B cell (primary cell): ENCODE measurements around the gene ADK. TPM values are rescaled to one million over a fixed set of nuclear protein-coding genes. Genes with fewer than 3 reads are reported as not detected.

Experiments
- ATAC-seq: fragments of 200-7000 bp; cut with Tn5 transposase; one replicate; pipeline ENCODE4 v1.10.0; 2021; ENCODE audit warnings: low read depth, mild to moderate bottlenecking, moderate number of reproducible peaks, moderate library complexity
- CTCF ChIA-PET: fragments of 350-600 bp; sonication (Branson Sonifier 250); formaldehyde crosslinking; loops from one replicate; lab custom pipeline; 2021; ENCODE audit warnings: antibody characterized with exemption, inconsistent platforms; lab: Charles Lee
- POLR2A ChIA-PET: fragments of 350-600 bp; sonication (Branson Sonifier 250); formaldehyde crosslinking; loops from one replicate; lab custom pipeline; 2021; ENCODE audit warnings: antibody characterized with exemption; lab: Charles Lee
- DNase-seq: peaks from one replicate; pipeline ENCODE4 v3.0.0; 2013
- H2AFZ ChIP-seq: 2 replicates; pipeline ENCODE4 v1.6.1; 2012; ENCODE audit warnings: mild to moderate bottlenecking, low read depth, low read length; ENCODE audit not compliant: insufficient read depth, poor library complexity, severe bottlenecking
- H3K27ac ChIP-seq, 2 donors: 1 replicate in 1 of 2; 2 replicates in 1 of 2; pipeline ENCODE4 v1.5.1; 2012 to 2013; ENCODE audit warnings: low read length in 2 of 2, mild to moderate bottlenecking in 2 of 2, moderate library complexity in 1 of 2
- H3K27me3 ChIP-seq, 4 experiments: fragments of 200-600 bp in 1 of 4; sonication (generic) in 1 of 4; replicated peaks in 1 of 4; 1 replicate in 2 of 4; 2 replicates in 2 of 4; pipeline versions ENCODE4 v1.6.1 to v1.7.0; 2013 to 2016; ENCODE audit warnings: low read length in 3 of 4, mild to moderate bottlenecking in 2 of 4, mixed read lengths in 1 of 4, moderate library complexity in 1 of 4; ENCODE audit not compliant: insufficient read depth in 4 of 4, control insufficient read depth in 3 of 4; ENCODE audit errors: control extremely low read depth in 1 of 4
- H3K36me3 ChIP-seq, 2 experiments: replicated peaks in 1 of 2; 1 replicate in 1 of 2; 2 replicates in 1 of 2; pipeline versions ENCODE4 v1.6.1 to v1.7.1; 2013; ENCODE audit warnings: low read length in 1 of 2; ENCODE audit not compliant: insufficient read depth in 2 of 2, control insufficient read depth in 1 of 2; ENCODE audit errors: control extremely low read depth in 1 of 2, extremely low read depth in 1 of 2
- H3K4me1 ChIP-seq, 2 donors: fragments of 200-600 bp in 1 of 2; sonication (generic) in 1 of 2; 1 replicate in 1 of 2; 2 replicates in 1 of 2; pipeline versions ENCODE4 v1.5.1 to v1.6.1; 2013 to 2017; ENCODE audit warnings: low read length in 2 of 2; ENCODE audit not compliant: control insufficient read depth in 2 of 2, insufficient read depth in 2 of 2
- H3K4me2 ChIP-seq: replicated peaks from 2 replicates; pipeline ENCODE3; 2012; ENCODE audit warnings: mild to moderate bottlenecking, low read depth, low read length; ENCODE audit not compliant: poor library complexity, severe bottlenecking
- H3K4me3 ChIP-seq, 5 experiments: fragments of 200-600 bp in 1 of 5; sonication (generic) in 1 of 5; 1 replicate in 3 of 5; 2 replicates in 2 of 5; pipeline versions ENCODE4 v1.5.1 to v1.7.0; 2011 to 2016; ENCODE audit warnings: low read length in 4 of 5, mild to moderate bottlenecking in 4 of 5, low read depth in 2 of 5, control low read depth in 1 of 5, moderate library complexity in 1 of 5; ENCODE audit not compliant: insufficient read depth in 1 of 5; ENCODE audit errors: control extremely low read depth in 1 of 5, extremely low read depth in 1 of 5
- H3K79me2 ChIP-seq: fragments of 200-600 bp; sonication (generic); one replicate; pipeline ENCODE4 v1.6.0; 2016; ENCODE audit warnings: low read length; ENCODE audit not compliant: control insufficient read depth, insufficient read depth
- H3K9ac ChIP-seq: fragments of 200-600 bp; sonication (generic); 2 replicates; pipeline ENCODE4 v1.6.1; 2017; ENCODE audit warnings: mild to moderate bottlenecking, low read length, moderate library complexity
- H3K9me3 ChIP-seq, 3 donors: one replicate each; pipeline versions ENCODE4 v1.6.1 to v1.7.1; 2013; ENCODE audit warnings: low read length in 2 of 3; ENCODE audit not compliant: control insufficient read depth in 2 of 3, insufficient read depth in 1 of 3; ENCODE audit errors: control extremely low read depth in 1 of 3
- H4K20me1 ChIP-seq: 2 replicates; pipeline ENCODE4 v1.6.0; 2012; ENCODE audit warnings: mild to moderate bottlenecking, low read length; ENCODE audit not compliant: insufficient read depth, control insufficient read depth, poor library complexity, severe bottlenecking
- H3K27ac Mint-ChIP-seq: one replicate; pipeline ENCODE4 v1.8.0; 2021; ENCODE audit warnings: mixed read lengths
- H3K27me3 Mint-ChIP-seq: one replicate; pipeline ENCODE4 v1.8.0; 2021; ENCODE audit warnings: mixed read lengths
- H3K4me1 Mint-ChIP-seq: one replicate; pipeline ENCODE4 v1.8.0; 2021; ENCODE audit warnings: mixed read lengths
- H3K4me3 Mint-ChIP-seq: one replicate; pipeline ENCODE4 v1.8.0; 2021; ENCODE audit warnings: mixed read lengths
- H3K9me3 Mint-ChIP-seq: one replicate; pipeline ENCODE4 v1.8.0; 2022; ENCODE audit warnings: mixed read lengths; ENCODE audit not compliant: insufficient read depth
- EZH2 ChIP-seq: IDR thresholded peaks from 2 replicates; pipeline ENCODE4 v1.6.1; 2012; ENCODE audit warnings: borderline replicate concordance, low read depth, mild to moderate bottlenecking, moderate library complexity, low read length; ENCODE audit not compliant: insufficient read depth, poor library complexity, severe bottlenecking
- WGBS: methylation state at CpG from one replicate; pipeline ENCODE4 v1.1.5; 2013; ENCODE audit warnings: missing lambda C conversion rate; ENCODE audit not compliant: insufficient coverage; 5-methylcytosine and 5-hydroxymethylcytosine counted together
- intact Hi-C: fragments of 100-400 bp; cut with micrococcal nuclease; formaldehyde crosslinking; loops from one replicate; pipeline ENCODE4 v1.10.0; 2022
- polyA plus RNA-seq: library from polyadenylated mRNA; depleted of rRNA; stranded (reverse); fragments of >200 nt; gene quantifications from 2 replicates; pipeline ENCODE4 v1.2.3, GENCODE V29; 2012
- total RNA-seq, 2 donors: library from RNA; stranded (reverse); fragments of 120-200 nt in 1 of 2; gene quantifications; 1 replicate in 1 of 2; 2 replicates in 1 of 2; pipeline versions ENCODE4 v1.2.3 to v1.2.4, GENCODE V29; 2013 to 2022
- TF ChIP-seq, protein P1 (sequence below): fragments of 200-600 bp; IDR thresholded peaks from one replicate; pipeline ENCODE4 v1.8.0; 2022; ENCODE audit warnings: antibody characterized with exemption, mild to moderate bottlenecking

The ADK gene
- total and polyA plus RNA-seq, 2 donors (not counting 1 experiment from before 2014, with no cell fraction given) = 37.2 to 52.6 TPM

DNA sequence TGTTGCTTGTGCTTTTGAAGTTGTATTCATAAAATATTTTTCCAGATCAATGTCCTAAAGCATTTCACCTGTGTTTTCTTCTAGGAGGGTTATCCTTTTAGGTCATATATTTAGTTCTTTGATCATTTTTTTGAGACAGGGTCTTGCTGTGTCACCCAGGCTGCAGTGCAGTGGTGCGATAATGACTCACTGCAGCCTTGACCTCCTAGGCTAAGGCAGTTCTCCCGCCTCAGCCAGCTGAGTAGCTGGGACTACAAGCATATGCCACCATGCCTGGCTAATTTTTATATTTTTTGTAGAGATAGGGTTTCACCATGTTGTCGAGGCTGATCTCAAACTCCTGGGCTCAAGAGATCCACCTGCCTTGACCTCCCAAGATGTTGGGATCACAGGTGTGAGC, 359.6 kb downstream of the ADK start:
- no peak overlapping the region for H3K27ac Mint-ChIP-seq

DNA sequence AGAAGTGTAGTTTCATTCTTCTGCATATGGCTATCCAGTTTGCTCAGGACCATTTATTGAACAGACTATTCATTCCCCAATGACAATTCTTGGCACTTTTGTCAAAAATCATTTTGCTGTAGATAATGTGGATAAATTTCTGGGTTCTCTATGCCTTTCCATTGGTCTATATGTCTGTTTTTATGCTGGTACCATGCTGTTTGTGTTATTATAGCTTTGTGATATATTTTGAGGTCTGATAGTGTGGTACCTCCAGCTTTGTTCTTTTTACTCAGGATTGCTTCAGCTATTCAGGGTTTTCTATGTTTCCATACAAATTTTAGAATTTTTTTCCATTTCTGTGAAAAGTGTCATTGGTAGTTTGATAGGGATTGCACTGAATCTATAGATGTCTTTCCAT, 360.0 kb downstream of the ADK start:
- H3K9me3 ChIP-seq = peaks cover 12 to 41% (median 24%) of the 10 kb centered on the region in 3 donors
- DNase-seq (no peak), ATAC-seq (no peak)
- intact Hi-C loops = no loop called here
- Mint-ChIP-seq H3K27ac (no peak overlapping the region), H3K9me3 (peaks cover 14% of the 10 kb centered on the region), H3K27me3 (no peaks in the 10 kb centered on the region), H3K4me1 (no peaks in the 10 kb centered on the region), H3K4me3 (no peak overlapping the region)
- ChIA-PET CTCF (no interaction called here), POLR2A (no interaction called here)
- TF ChIP-seq, protein P1, sequence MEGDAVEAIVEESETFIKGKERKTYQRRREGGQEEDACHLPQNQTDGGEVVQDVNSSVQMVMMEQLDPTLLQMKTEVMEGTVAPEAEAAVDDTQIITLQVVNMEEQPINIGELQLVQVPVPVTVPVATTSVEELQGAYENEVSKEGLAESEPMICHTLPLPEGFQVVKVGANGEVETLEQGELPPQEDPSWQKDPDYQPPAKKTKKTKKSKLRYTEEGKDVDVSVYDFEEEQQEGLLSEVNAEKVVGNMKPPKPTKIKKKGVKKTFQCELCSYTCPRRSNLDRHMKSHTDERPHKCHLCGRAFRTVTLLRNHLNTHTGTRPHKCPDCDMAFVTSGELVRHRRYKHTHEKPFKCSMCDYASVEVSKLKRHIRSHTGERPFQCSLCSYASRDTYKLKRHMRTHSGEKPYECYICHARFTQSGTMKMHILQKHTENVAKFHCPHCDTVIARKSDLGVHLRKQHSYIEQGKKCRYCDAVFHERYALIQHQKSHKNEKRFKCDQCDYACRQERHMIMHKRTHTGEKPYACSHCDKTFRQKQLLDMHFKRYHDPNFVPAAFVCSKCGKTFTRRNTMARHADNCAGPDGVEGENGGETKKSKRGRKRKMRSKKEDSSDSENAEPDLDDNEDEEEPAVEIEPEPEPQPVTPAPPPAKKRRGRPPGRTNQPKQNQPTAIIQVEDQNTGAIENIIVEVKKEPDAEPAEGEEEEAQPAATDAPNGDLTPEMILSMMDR = no peak
- TF ChIP-seq EZH2 = no peak
- peaks cover 4 to 25% of the 10 kb centered on the region in 2 experiments for H3K36me3 ChIP-seq
- H2AFZ ChIP-seq = no peak overlapping the region
- no peak overlapping the region for H3K4me2 ChIP-seq
- H3K27ac ChIP-seq = no peak overlapping the region
- H3K9ac ChIP-seq = no peak overlapping the region
- peaks cover 34% of the 10 kb centered on the region for H3K79me2 ChIP-seq
- H3K4me3 ChIP-seq = no peak overlapping the region
- H3K27me3 ChIP-seq = no peaks in the 10 kb centered on the region
- peaks cover 21% of the 10 kb centered on the region for H4K20me1 ChIP-seq
- H3K4me1 ChIP-seq = no peaks in the 10 kb centered on the region

More for the DNA sequence above, 359.6 kb downstream of the ADK start:
- Histone ChIP-seq H2AFZ (no peak overlapping the region), H3K4me1 (no peaks in the 10 kb centered on the region), H3K36me3 (peaks cover 4 to 25% of the 10 kb centered on the region in 2 experiments), H3K27me3 (no peaks in the 10 kb centered on the region), H3K4me3 (no peak overlapping the region), H3K79me2 (peaks cover 33% of the 10 kb centered on the region), H3K27ac (no peak overlapping the region), H3K9ac (no peak overlapping the region), H3K9me3 (peaks cover 13 to 41% (median 21%) of the 10 kb centered on the region in 3 donors), H3K4me2 (no peak overlapping the region), H4K20me1 (peaks cover 17% of the 10 kb centered on the region)
- 100% methylated on average over 3 of the region's 3 CpGs for WGBS
- Mint-ChIP-seq H3K27me3 (no peaks in the 10 kb centered on the region), H3K4me1 (no peaks in the 10 kb centered on the region), H3K4me3 (no peak overlapping the region), H3K9me3 (peaks cover 13% of the 10 kb centered on the region)
- TF ChIP-seq, protein P1 = no peak
- TF ChIP-seq EZH2 = no peak
- ChIA-PET CTCF (no interaction called here), POLR2A (no interaction called here)
- ATAC-seq (no peak), DNase-seq (no peak)
- intact Hi-C loops = no loop called here
